ENCODE measurements around the gene SMARCAD1.
"Not testable (repeated sequence)": the region's sequence is repeated elsewhere in the genome, so short reads cannot be mapped to it uniquely, and the experiment has no call there.

The SMARCAD1 gene

GRCh38 chr4:94232519-94232918, 24.9 kb downstream of the SMARCAD1 start:
- DNase-seq (ENCODE audit: low read depth, low spot score), result no peak

- no peak for DNase-seq (ENCODE audit: low read depth, low spot score)
These were observed 28.2 kb downstream of the SMARCAD1 start for GRCh38 chr4:94235825-94236224.

- no peak for DNase-seq (ENCODE audit: low read depth, low spot score)
These were observed 29.6 kb downstream of the SMARCAD1 start for GRCh38 chr4:94237271-94237670.

- no peak for DNase-seq (ENCODE audit: low read depth, low spot score)
These were observed 30.5 kb downstream of the SMARCAD1 start for GRCh38 chr4:94238160-94238559.

GRCh38 chr4:94240384-94240783, 32.7 kb downstream of the SMARCAD1 start:
- no peak for DNase-seq (ENCODE audit: low read depth, low spot score)

DNA sequence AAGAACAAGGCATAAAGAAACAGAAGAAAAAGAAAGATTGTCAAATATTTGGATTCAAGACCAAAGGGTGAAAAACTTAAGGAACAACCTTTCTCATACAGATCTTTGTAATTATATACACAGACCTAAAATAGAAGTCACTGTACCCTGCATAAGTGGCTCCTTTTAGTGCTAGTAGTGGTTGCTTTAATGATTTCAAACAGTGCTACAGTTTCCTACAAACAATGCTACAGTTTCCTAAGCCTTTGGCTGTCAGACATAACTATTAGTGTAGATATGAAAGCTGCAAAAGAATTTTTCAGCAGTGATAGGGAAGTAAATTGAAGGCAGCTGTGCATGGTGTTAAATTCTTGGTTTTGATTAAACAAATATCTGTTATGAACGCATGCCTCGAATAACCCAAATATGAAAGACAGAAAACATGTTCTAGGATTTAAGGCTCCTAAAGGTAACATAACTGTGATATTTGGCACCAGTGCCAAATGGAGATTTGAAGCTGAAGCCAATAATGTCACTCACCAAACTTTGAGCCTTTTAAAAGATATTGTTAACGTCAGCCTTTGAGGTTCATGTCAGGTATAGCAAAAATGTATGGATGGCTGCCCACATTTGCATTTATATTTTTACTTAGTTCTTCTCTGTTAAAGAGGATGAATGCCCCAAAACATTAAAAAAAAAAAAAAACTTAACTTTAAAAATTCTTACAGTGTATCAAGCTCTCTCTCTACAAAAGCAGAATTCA, 36.6 kb downstream of the SMARCAD1 start:
- DNase-seq (ENCODE audit: low read depth, low spot score), result no peak

DNA sequence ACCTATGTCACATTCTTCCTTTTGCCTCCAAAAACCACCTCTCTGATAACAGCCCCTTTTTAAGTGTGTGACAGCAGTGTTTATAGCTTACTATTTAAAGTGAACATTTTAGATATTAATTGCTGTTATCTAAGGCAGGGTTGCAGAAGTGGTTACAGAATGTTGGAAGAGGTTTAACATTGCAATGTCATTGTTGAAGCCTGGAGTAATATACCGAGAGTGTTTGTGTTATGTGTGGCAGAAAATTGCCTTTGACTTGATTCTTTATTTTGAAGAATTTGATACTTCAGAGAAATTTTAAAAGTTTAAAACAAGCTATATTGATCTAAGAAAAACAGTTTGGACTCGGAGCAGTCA, 37.1 kb downstream of the SMARCAD1 start:
- DNase-seq (ENCODE audit: low read depth, low spot score), result no peak

DNA sequence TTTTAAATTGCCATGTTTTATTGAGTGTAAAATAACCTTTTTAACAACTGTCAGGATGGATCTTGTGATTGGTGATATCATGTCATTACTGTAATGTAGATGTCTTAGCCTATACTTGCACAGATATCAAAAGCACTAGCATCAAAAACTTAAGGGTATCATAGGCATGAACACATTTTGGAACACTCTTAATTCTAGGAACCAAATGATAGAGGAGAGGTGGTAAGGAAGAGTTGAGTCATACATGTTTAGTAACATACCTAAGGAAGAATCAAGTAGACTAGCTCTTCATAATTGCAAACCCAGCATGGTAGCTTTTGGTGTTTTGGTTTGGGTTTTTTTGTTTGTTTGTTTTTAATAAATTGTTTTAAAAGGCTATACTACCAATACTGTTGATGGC, 43.4 kb downstream of the SMARCAD1 start:
- DNase-seq (ENCODE audit: low read depth, low spot score), result no peak

DNA sequence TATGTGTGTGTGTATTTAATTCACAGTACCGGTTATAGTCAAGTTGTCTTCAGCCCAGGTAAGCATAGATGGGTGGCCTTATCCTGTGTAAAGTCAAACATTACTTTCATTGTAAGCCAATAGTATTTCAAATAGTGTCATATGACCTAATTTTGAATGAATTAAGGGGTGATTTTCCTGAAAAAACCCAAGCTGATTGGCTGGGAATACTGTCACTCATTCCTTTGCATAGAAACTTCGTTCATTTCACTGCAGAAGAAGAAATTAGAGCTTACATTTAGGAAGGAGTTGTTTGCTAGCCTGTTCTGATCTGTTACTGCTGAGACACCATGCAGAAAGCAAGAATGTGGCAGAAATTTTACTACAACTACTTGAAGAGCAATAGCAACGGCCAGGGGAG, 45.4 kb downstream of the SMARCAD1 start:
- no peak for DNase-seq (ENCODE audit: low read depth, low spot score)

GRCh38 chr4:94256144-94256783, 48.6 kb downstream of the SMARCAD1 start:
- no peak for DNase-seq (ENCODE audit: low read depth, low spot score)

DNA sequence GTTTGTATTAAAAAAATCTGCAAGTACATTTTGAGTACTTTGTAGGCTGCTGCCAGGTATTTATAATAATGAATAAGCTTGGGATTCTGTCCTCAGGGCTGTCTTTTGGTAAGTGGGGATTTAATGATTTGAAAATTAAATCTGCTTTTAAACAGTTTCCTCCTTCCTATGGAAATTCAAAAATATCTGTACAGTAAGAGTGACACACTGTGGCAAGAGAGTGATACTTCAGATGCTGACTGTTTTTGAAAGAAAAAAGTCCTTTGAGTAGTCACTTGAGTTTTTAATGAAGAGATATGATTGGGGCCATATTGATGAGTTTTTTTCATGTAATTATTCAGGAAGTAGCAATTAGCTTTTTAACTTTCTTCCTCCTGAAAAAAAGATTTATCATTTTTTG, 49.2 kb downstream of the SMARCAD1 start:
- no peak for DNase-seq (ENCODE audit: low read depth, low spot score)

- DNase-seq (ENCODE audit: low read depth, low spot score), result no peak
These were observed 54.7 kb downstream of the SMARCAD1 start for GRCh38 chr4:94262163-94263016.

DNA sequence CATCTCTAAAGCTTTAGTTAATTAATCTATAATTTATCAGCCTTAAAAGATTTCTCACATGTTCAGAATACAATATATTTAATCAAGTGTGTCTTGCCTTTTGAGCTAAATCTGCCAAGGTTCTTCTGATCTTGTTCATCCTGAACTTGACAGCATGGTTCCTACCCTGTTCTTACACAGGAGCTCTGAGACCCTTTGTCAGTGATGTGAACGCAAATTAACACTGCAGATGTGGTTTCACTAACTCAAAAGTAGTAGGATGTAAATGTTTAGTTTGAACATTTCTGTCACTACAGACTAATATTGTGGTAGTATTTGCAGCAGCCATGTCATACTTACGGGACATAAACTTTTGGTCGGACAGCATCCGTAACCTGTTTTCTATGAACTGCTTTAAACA, 59.4 kb downstream of the SMARCAD1 start:
- no peak for DNase-seq (ENCODE audit: low read depth, low spot score)

- DNase-seq (ENCODE audit: low read depth, low spot score), result no peak
These were observed 63.6 kb downstream of the SMARCAD1 start for GRCh38 chr4:94271248-94271647.

DNA sequence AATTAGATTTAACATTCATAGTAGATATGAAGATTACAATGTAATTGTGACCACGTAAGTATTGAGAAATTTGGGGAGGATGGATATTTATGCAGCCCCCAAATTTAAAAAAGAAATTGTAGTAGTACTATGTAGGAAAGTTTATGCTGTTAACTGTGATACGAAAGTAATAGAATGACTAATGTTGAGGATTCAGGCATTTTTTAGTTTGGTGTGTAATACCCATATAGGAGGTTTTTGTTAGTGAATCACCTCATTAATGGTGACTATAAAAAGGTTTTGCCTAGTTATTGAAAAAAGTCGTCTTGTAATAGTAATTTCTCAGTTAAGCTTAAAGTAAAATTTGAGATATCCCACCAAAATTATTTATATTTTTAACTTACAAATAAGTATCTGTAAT, 67.2 kb downstream of the SMARCAD1 start:
- no peak for DNase-seq (ENCODE audit: low read depth, low spot score)

GRCh38 chr4:94276204-94276603, 68.5 kb downstream of the SMARCAD1 start:
- DNase-seq (ENCODE audit: low read depth, low spot score), result no peak

- DNase-seq (ENCODE audit: low read depth, low spot score), result no peak
These were observed 69.9 kb downstream of the SMARCAD1 start for GRCh38 chr4:94277534-94277933.

- DNase-seq (ENCODE audit: low read depth, low spot score), result no peak
These were observed 71.1 kb downstream of the SMARCAD1 start for GRCh38 chr4:94278781-94279180.

GRCh38 chr4:94284889-94285288, 77.2 kb downstream of the SMARCAD1 start:
- no peak for DNase-seq (ENCODE audit: low read depth, low spot score)

DNA sequence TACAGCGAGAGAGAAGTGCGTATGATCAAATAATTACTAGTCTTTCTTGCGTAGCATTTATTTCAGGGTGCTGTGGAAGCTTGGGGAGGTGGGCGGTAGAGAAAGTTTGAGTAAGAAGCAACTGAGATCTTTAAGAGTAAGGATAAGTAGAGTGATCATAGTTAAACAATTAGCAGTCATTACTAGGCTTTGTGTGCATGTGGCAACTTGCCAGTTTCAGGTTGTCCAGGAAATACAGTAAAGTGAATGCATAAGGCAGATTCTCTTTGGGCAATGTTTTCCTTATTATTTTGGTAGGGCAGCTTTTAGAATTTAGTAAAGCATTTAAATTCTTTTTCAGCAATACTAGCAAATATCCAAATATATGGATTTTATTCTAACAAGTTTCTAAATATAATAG, 78.0 kb downstream of the SMARCAD1 start:
- DNase-seq (ENCODE audit: low read depth, low spot score), result no peak

DNA sequence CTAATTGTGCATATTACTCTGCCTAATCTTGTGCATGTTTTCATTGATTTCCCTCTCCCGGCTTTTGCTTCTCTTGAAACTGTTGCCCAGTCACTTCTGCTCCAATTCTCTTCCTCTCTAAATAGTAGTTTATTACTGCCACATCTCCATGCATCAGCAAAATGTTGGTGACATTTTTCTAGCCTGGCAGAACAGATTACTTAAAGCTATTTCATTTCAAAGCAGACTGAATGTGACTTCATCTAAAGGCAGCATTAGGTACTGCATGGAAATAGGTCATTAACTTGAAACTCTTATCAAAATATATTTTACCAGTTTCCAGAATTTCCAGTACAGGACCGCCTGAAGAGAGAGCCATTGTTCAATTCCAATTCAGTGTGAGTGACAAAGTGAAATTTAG, 82.6 kb downstream of the SMARCAD1 start:
- no peak for DNase-seq (ENCODE audit: low read depth, low spot score)

DNA sequence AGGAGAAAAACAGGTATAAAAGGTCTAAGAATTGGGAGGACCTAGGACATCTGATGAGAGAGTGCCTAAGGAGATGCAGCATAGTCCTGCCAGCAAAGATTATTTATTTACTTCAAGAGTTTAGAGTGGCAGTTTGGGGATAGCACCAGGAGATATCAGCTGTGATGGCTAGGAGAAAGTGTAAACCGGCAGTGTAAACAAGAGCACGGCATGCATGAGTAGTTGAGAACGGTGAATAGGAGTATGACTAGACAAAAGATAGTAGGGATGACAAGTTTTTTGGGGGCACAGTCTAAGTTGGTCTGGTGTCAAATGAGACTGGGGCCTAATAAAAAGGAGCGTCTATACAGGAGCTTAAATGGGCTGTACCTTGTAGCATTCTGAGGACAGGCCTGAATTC, 86.3 kb downstream of the SMARCAD1 start:
- not testable (repeated sequence) for DNase-seq (ENCODE audit: low read depth, low spot score)

DNA sequence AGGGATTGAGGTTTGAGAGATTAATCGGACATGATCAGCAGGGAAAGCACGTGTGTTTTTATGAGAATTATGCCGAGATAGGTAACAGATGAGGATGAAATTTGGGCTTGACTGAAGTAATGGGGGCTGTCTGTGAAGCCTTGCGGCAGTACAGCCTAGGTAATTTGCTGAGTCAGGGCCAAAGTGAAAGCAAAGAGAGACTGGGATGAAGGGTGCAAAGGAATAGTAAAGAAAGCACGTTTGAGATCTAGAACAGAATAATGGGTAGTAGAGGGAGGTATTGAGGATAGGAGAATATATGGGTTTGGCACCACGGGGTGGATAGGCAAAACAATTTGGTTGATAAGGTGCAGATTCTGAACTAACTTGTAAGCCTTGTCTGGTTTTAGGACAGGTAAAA, 87.8 kb downstream of the SMARCAD1 start:
- not testable (repeated sequence) for DNase-seq (ENCODE audit: low read depth, low spot score)

All from activated naive CD8-positive, alpha-beta T cell treated with anti-CD3 and anti-CD28 coated beads, Interleukin-2, amount 50 U/mL, for 16 hours (primary cell).